GM19193 (cell line): Measurements from ENCODE around the gene SUGT1.

ENCODE experiments used
- POLR2A ChIP-seq: IDR thresholded peaks from 4 replicates; pipeline ENCODE4 v1.6.1; 2011; ENCODE audit not compliant: insufficient read depth, insufficient read length; ENCODE audit errors: extremely low read depth

The SUGT1 gene

DNA sequence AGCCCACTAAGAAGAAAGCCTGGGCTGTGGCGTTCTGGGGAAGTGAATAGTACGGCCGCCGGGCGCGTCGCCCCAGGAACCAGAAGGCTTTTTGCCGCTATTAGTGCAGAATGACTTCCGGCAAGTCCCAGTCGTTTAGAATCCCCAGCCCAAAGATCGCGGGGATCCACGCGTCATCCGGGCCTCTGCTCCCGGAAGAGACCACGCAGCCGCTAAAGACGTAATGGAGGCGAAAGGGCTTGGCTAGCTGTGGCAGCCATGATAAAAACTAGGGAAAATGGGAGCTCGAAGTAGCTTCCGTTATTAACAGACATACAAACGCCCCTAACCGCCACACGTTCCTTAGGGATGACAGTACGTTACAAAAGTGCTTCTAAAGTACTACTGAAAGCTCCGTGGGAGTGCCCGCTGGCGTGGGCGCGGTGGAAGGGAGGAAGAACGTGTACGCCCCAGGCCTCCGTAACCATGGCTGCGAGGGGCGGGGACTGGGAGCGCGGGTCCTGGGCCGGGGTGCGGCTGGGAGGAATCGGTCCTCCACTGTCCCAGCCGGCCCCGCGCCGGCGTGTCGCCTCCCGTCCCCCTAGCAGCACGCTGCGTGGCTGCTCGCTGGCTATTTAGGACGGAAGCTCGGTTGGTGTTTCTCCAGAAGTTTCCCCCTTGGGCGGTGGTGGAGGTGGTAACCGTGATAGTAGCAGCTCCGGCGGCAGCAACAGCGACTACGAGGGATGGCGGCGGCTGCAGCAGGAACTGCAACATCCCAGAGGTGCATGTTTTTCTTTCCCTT, at the start of gene SUGT1:
Gene SUGT1, plus strand, starts transcription at position 641 of the 784 bp plus-strand sequence. Its CDS starts 85 bp downstream, at position 726.
- peak; percentile 85 for TF ChIP-seq POLR2A

- no peak for TF ChIP-seq POLR2A
Measured at GRCh38 chr13:52615134-52615801, 37.4 kb upstream of the SUGT1 start.

- TF ChIP-seq POLR2A, result no peak
Measured at GRCh38 chr13:52615812-52616211, 36.8 kb upstream of the SUGT1 start.

GRCh38 chr13:52617070-52618060, 35.3 kb upstream of the SUGT1 start:
- peak; percentile 83 for TF ChIP-seq POLR2A

DNA sequence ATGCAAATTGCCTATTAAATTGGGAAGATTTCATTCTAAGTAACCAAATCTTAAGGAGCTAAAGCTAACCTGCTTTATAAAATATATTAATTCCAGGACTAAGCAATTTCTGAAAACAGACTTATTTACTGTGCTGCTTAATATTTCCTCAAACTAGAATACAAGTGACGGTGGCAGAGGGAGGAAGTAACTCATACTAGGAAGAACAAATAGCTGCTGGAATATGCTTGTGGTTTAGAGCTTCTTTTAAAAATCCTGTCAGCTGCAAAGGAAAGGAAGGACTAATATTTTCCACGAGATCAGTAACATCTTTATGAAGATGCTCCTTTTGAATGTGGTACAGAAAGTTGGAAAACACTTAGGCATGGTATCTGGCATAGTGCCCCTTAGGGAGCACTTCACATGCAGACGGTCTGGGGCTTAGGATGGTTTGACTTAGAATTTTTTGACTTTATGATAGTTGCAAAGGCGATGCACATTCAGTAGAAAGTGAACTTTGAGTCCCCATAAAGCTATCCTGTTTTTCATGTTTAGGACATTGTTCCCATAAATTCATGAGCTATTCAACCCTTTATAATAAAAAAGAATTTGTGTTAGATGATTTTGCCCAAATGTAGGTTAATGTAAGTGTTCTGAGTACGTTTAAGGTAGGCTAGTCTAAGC, 13.8 kb upstream of the SUGT1 start:
- no peak for TF ChIP-seq POLR2A

DNA sequence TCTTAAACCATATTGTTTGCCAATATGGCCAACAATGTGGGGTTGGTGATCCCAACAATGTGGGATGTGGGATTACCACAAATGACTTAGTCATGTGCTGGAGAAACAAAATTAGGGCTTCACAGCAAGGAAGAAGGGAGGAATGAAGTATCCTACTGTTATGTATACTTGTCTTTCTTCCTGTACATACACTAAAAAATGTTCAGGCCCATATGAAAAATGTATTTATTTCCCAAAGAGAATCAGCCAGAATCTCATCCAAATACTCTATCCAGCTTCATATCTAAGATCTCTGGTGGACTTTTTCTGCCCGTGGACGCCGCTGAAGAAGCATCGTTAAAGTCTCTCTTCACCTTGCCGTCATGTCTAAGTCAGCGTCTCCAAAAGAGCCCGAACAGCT, 10.5 kb upstream of the SUGT1 start, which contains the start of gene HNRNPA1L2:
Gene HNRNPA1L2, plus strand, starts transcription at position 301 of the 400 bp plus-strand sequence. Its CDS starts 62 bp downstream, at position 363.
- TF ChIP-seq POLR2A, result no peak

GRCh38 chr13:52644108-52644507, 8.5 kb upstream of the SUGT1 start:
- TF ChIP-seq POLR2A, result no peak

GRCh38 chr13:52646967-52647366, 5.7 kb upstream of the SUGT1 start:
- no peak for TF ChIP-seq POLR2A

DNA sequence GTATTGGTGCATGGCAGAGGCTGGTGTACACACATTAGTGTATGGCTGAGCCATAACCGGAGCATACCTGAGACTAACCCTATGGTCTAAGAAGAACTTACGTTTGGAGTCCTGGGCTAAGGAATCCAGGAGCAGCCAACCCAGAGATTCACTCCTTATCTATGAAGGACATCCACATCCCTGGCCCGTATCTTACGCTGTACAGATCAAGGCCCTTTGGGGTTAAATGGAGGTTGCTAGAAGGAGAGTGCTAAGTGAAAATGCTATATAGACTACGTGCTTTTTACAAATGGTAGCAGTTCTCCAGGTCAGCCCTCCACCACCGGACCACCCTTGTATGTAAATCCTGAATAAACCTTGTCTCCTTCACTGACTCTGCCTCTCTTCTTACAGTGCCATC, 1.9 kb upstream of the SUGT1 start:
- TF ChIP-seq POLR2A, result no peak

GRCh38 chr13:52651897-52652195, 790 bp upstream of the SUGT1 start:
- no peak for TF ChIP-seq POLR2A

DNA sequence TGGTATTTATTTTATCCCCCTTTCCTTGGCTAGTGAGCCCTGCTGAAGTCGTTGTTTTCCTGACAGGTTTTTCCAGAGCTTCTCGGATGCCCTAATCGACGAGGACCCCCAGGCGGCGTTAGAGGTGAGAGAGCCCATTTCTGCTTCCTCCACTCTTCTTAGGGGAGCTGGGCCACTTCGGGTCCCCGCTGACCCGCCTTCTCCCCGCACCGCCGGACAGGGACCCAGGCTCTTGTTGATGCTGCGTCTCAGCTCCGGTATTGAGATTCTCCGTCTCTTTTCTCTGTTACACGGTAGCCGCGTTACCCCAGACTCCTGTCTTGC, 306 bp downstream of the SUGT1 start:
- TF ChIP-seq POLR2A, result no peak

DNA sequence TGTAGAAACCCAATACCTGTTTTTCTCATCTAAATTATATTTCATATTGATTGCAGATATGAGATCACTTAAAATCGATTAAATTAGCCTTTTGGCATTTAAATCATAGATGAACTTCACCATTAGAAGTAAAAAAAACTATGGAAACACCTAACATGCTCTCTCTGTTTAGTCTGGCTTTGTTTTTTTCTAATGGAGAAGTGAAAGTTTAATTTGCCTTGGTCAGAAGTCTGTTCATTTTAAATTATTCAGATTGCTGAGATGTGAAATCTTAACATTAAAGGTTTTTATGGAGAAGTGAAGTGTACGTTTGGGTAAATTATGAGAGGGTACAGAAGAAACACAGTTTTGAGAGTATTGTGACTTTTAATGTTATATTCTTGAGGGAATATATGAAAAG, 6.7 kb downstream of the SUGT1 start:
- TF ChIP-seq POLR2A, result no peak

DNA sequence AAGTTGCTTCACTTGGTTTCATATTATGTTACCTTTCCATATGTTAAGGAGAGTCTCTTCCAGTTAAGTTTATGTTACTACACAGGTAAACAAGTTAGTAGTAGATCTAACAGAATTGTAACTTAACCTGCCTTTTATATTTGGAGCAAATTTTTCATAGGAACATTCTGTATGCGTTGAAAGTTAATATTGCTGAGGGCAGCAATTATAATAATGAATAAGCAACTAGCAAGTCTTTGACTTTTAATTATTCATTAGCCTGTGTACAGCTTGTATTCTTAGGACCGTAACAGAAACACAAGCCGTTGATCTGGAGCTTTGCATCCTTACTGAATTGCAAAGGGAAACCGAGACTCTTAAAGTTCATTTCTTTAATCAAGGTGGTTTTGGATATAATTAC, 11.6 kb downstream of the SUGT1 start:
- no peak for TF ChIP-seq POLR2A

- TF ChIP-seq POLR2A, result no peak
Measured at GRCh38 chr13:52665325-52665724, 12.7 kb downstream of the SUGT1 start.

DNA sequence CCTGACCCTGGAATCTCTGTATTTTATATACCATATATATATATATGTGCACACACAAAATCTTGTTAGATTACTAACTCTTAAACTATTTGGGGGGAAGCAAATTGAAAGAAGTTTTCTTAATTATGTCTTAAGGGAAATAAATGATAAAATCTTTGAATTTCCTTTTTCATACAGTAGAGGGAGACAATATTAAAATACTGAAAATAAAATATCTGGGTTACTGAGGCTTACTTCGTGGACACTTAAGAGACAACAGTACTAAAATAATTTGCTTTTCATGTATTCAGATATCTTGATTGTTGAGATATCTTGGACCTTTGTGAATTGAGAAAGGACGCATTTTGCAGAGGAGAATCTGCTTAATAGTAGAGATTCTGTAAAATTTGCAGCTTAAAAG, 17.0 kb downstream of the SUGT1 start:
- TF ChIP-seq POLR2A, result no peak

GRCh38 chr13:52670726-52671125, 18.1 kb downstream of the SUGT1 start:
- TF ChIP-seq POLR2A, result no peak

- TF ChIP-seq POLR2A, result no peak
Measured at GRCh38 chr13:52673465-52673864, 20.8 kb downstream of the SUGT1 start.
